Transverse colon (tissue), 4 donors: Measurements from ENCODE around the gene SUGCT. TPM values are rescaled to one million over a fixed set of nuclear protein-coding genes. Genes with fewer than 3 reads are reported as not detected.

ENCODE experiments used
- DNase-seq: peaks from one replicate; pipeline ENCODE4 v3.0.0-alpha.2; 2019
- H3K27ac ChIP-seq, 4 donors: fragments of 200-600 bp; sonication (generic); 2 replicates each; pipeline ENCODE4 v1.5.1; 2016 to 2018; ENCODE audit warnings: inconsistent platforms in 4 of 4
- H3K27me3 ChIP-seq: fragments of 200-600 bp; sonication (generic); 2 replicates; pipeline ENCODE4 v1.5.1; 2017; ENCODE audit warnings: inconsistent platforms
- H3K36me3 ChIP-seq, 4 donors: fragments of 200-600 bp; sonication (generic); 2 replicates each; pipeline ENCODE4 v1.5.1; 2017 to 2019; ENCODE audit warnings: inconsistent platforms in 4 of 4
- H3K4me1 ChIP-seq, 4 donors: fragments of 200-600 bp; sonication (generic); 2 replicates each; pipeline ENCODE4 v1.5.1; 2017 to 2020; ENCODE audit warnings: inconsistent platforms in 4 of 4
- H3K4me3 ChIP-seq, 4 donors: fragments of 200-600 bp; sonication (generic); 1 replicate in 1 of 4; 2 replicates in 3 of 4; pipeline versions ENCODE4 v1.5.1 to v1.6.1; 2017 to 2019; ENCODE audit warnings: inconsistent platforms in 4 of 4
- H3K9me3 ChIP-seq, 2 donors: fragments of 200-600 bp; sonication (generic); 2 replicates each; pipeline ENCODE4 v1.5.1; 2017 to 2019; ENCODE audit warnings: inconsistent platforms in 2 of 2
- EP300 ChIP-seq: sonication (generic); formaldehyde crosslinking; IDR thresholded peaks from one replicate; pipeline ENCODE4 v1.6.1; 2017; ENCODE audit warnings: antibody characterized with exemption, low read depth
- POLR2A ChIP-seq: fragments of 450-650 bp; IDR thresholded peaks from one replicate; pipeline ENCODE4 v1.6.1; 2016; ENCODE audit warnings: antibody characterized with exemption, mild to moderate bottlenecking, moderate library complexity
- POLR2AphosphoS5 ChIP-seq, 3 donors: sonication (generic); formaldehyde crosslinking; IDR thresholded peaks; one replicate each; pipeline ENCODE4 v1.6.1; 2016; ENCODE audit warnings: antibody characterized with exemption in 3 of 3
- WGBS, 2 donors: methylation state at CpG; one replicate each; pipeline ENCODE4 v1.1.5; 2018; ENCODE audit warnings: low coverage in 1 of 2; 5-methylcytosine and 5-hydroxymethylcytosine counted together
- in situ Hi-C, 4 donors: fragments of 200-750 bp; cut with MboI; loops; one replicate each; pipeline versions ENCODE4 v1.15.0 to v1.15.1; 2017; ENCODE audit warnings: low sequenced_read_pairs in 3 of 4, low pct_ligation_motif_present in 1 of 4, low pct_unique_long_range_greater_than_20kb in 1 of 4
- intact Hi-C: fragments of 100-400 bp; cut with DNase I; formaldehyde crosslinking; loops from one replicate; pipeline ENCODE4 v1.15.1; 2023; ENCODE audit warnings: low total_unique reads
- total RNA-seq, 4 donors: library from RNA; depleted of rRNA; stranded (reverse); fragments of >200 nt; gene quantifications; one replicate each; pipeline ENCODE4 v1.1.0, GENCODE V29; 2016
- TF ChIP-seq, protein P1 (sequence below), 5 experiments: fragments of 200-600 bp in 3 of 5; fragments of 450-650 bp in 2 of 5; sonication (generic) in 3 of 5; IDR thresholded peaks; 1 replicate in 2 of 5; 2 replicates in 3 of 5; pipeline ENCODE4 v1.5.1; 2016 to 2017; ENCODE audit warnings: antibody characterized with exemption in 5 of 5, inconsistent platforms in 3 of 5, mild to moderate bottlenecking in 2 of 5, moderate library complexity in 1 of 5

SUGCT gene
- total RNA-seq, 4 donors from 2014 or later, result 2.6 to 44.5 (median 15.9) TPM

DNA sequence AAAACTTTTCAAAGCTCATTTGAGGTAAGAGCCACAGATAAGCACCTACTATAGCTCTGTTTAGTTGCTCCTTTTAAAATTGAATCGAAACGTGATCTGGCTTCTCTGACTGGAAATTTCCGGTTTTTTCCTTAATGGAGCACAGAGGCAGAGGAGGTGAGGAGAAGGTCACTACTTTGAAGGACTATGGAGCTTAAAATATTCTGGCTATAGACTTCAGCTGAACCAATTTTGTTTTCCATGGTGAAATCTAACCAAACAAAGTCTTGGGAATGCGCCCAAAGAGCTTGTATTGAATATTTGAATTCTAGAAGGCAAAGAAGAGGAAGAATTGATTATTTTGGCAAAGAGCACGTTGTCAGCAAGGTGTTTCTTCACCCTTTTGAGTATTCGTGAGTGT is 711.1 kb downstream of the SUGCT start:
- no peak overlapping the region for H3K4me3 ChIP-seq

DNA sequence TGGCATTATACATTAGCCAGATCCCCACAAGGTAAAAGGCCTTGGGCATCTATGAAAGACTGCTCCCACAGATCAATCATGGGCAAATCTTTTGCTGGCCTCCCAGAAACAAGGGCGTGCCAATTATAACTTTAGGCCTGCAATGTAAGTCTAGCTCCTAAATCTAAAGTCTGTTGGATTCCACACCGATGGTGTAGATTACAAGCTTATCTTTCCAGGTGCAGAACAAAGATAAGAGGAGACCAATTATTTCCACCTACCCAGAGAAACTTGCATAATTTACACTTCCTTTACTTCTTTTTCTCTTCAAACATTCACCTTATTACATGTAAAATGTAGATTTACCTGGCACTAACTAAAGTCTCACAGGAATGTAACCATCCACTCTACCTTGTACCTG is 713.1 kb downstream of the SUGCT start:
- H3K27ac ChIP-seq, result no peak overlapping the region
- WGBS, 2 donors, result 13 to 35% methylated on average over 1 to 2 of the region's 2 CpGs
- in situ Hi-C loops (no loop called here), intact Hi-C loops (no loop called here)
- DNase-seq, result no peak
- no peak overlapping the region for H3K4me3 ChIP-seq
- no peaks in the 10 kb centered on the region for H3K4me1 ChIP-seq
- H3K9me3 ChIP-seq, result no peaks in the 10 kb centered on the region
- H3K36me3 ChIP-seq, result no peaks in the 10 kb centered on the region
- no peaks in the 10 kb centered on the region for H3K27me3 ChIP-seq
- TF ChIP-seq, protein P1, sequence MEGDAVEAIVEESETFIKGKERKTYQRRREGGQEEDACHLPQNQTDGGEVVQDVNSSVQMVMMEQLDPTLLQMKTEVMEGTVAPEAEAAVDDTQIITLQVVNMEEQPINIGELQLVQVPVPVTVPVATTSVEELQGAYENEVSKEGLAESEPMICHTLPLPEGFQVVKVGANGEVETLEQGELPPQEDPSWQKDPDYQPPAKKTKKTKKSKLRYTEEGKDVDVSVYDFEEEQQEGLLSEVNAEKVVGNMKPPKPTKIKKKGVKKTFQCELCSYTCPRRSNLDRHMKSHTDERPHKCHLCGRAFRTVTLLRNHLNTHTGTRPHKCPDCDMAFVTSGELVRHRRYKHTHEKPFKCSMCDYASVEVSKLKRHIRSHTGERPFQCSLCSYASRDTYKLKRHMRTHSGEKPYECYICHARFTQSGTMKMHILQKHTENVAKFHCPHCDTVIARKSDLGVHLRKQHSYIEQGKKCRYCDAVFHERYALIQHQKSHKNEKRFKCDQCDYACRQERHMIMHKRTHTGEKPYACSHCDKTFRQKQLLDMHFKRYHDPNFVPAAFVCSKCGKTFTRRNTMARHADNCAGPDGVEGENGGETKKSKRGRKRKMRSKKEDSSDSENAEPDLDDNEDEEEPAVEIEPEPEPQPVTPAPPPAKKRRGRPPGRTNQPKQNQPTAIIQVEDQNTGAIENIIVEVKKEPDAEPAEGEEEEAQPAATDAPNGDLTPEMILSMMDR (IDR thresholded peaks at IDR 0.05), result no peak
- TF ChIP-seq EP300, result no peak
- TF ChIP-seq POLR2A, result no peak
- no peak for TF ChIP-seq POLR2AphosphoS5 (IDR thresholded peaks at IDR 0.05)

More for the DNA sequence above, 711.1 kb downstream of the SUGCT start:
- intact Hi-C loops (no loop called here), in situ Hi-C loops (no loop called here)
- TF ChIP-seq POLR2A, result no peak
- TF ChIP-seq POLR2AphosphoS5 (IDR thresholded peaks at IDR 0.05), result no peak
- TF ChIP-seq EP300, result no peak
- TF ChIP-seq, protein P1 (IDR thresholded peaks at IDR 0.05), result no peak
- no peaks in the 10 kb centered on the region for H3K27me3 ChIP-seq
- H3K9me3 ChIP-seq, result no peaks in the 10 kb centered on the region
- no peaks in the 10 kb centered on the region for H3K4me1 ChIP-seq
- WGBS, 2 donors, result 71 to 72% methylated on average over 6 of the region's 6 CpGs
- H3K36me3 ChIP-seq, result no peaks in the 10 kb centered on the region
- no peak for DNase-seq
- H3K27ac ChIP-seq, result no peak overlapping the region

DNA sequence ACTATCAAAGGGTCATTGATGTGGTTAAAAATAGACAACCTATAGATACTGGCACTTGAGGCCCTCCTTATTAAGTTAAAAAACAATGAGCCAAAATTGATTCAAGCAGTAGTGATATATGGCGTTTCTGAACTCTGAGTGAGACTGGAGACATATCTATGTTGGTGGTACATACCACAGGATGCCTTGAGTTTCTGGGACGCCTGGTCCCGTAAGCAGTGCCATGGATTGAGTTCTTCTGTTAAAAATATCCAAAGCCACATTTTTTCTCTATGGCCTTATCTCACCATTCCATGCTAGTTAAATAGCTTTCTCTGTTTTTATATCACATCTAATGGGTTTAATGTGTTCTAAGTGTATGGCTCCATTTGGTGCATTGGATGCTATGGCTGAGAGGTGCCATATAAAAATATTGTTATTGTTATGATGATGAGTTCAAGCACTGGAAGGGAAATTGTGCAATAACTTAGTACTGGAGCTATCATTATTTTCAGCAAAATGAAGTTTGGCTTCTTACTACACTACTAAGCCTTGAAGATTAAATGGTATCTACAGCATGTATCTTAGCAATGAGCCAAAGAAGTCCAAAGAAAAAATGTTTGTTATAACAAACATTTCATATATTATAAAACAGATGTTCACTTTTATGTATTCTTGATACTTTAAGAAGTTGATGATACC is 713.9 kb downstream of the SUGCT start:
- in situ Hi-C loops (no loop called here), intact Hi-C loops (no loop called here)
- no peak for DNase-seq
- Histone ChIP-seq H3K4me1 (no peaks in the 10 kb centered on the region), H3K27ac (no peak overlapping the region), H3K4me3 (no peak overlapping the region), H3K27me3 (no peaks in the 10 kb centered on the region), H3K9me3 (no peaks in the 10 kb centered on the region), H3K36me3 (no peaks in the 10 kb centered on the region)
- 85 to 100% methylated on average over 1 to 3 of the region's 3 CpGs for WGBS, 2 donors
- TF ChIP-seq EP300, result no peak
- TF ChIP-seq POLR2AphosphoS5 (IDR thresholded peaks at IDR 0.05), result no peak
- TF ChIP-seq, protein P1 (IDR thresholded peaks at IDR 0.05), result no peak
- no peak for TF ChIP-seq POLR2A

DNA sequence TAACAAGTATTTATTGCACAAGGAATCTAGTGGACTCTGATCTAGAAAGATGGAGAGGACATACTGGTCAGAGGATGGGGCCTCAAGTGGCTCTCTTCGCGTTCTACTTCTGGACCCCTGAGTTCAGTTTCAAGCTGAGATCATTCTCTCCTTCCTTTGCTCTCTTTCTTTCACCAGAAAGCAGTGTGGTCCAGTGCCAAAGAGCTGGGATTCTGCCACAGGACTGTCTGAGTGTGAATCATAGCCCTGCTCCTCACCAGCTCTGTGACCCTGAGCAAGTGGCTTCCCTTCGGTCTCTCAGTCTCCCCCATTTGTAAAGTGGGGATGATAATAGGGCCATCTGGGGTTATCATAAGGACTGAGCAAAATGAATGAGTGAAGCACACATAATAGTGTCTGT is 715.2 kb downstream of the SUGCT start:
- Histone ChIP-seq H3K4me3 (no peak overlapping the region), H3K27ac (no peak overlapping the region), H3K36me3 (no peaks in the 10 kb centered on the region), H3K27me3 (no peaks in the 10 kb centered on the region), H3K9me3 (no peaks in the 10 kb centered on the region), H3K4me1 (no peaks in the 10 kb centered on the region)
- intact Hi-C loops, result no loop called here
- in situ Hi-C loops, result no loop called here
- TF ChIP-seq, protein P1 (IDR thresholded peaks at IDR 0.05), result no peak
- TF ChIP-seq POLR2A (no peak), EP300 (no peak)
- WGBS, 2 donors, result 86 to 87% methylated on average over 3 of the region's 3 CpGs
- DNase-seq, result no peak
